DND-41 (cell line): Measurements from ENCODE around the gene BCL2L2.

Source experiments
- ATAC-seq: fragments of 200-7000 bp; cut with Tn5 transposase; 3 replicates; pipeline ENCODE4 v1.9.1; 2021; ENCODE audit warnings: low read depth; ENCODE audit not compliant: insufficient read depth
- DNase-seq: peaks from one replicate; pipeline ENCODE4 v3.0.0-alpha.2; 2020
- H2AFZ ChIP-seq: 2 replicates; pipeline ENCODE4 v1.6.0; 2012; ENCODE audit warnings: low read depth, low read length
- H3K27ac ChIP-seq: 2 replicates; pipeline ENCODE4 v1.5.1; 2012; ENCODE audit warnings: low read length, inconsistent platforms
- H3K27me3 ChIP-seq: fragments of 200-600 bp; sonication (generic); 2 replicates; pipeline ENCODE4 v1.6.0; 2012; ENCODE audit warnings: low read length, mild to moderate bottlenecking, inconsistent platforms; ENCODE audit not compliant: insufficient read depth, poor library complexity
- H3K36me3 ChIP-seq: 2 replicates; pipeline ENCODE4 v1.5.1; 2012; ENCODE audit warnings: low read length, inconsistent platforms; ENCODE audit not compliant: insufficient read depth
- H3K4me1 ChIP-seq: 2 replicates; pipeline ENCODE4 v1.5.1; 2012; ENCODE audit warnings: mild to moderate bottlenecking, low read length; ENCODE audit not compliant: insufficient read depth
- H3K4me2 ChIP-seq: 2 replicates; pipeline ENCODE4 v1.6.0; 2012; ENCODE audit warnings: mild to moderate bottlenecking, moderate library complexity, low read length, inconsistent platforms; ENCODE audit not compliant: insufficient read depth
- H3K4me3 ChIP-seq, 2 experiments: fragments of 200-600 bp in 1 of 2; shearing (Covaris generic) in 1 of 2; 2 replicates each; pipeline ENCODE4 v1.5.1; 2012 to 2016; ENCODE audit warnings: inconsistent platforms in 2 of 2, low read length in 2 of 2, mild to moderate bottlenecking in 2 of 2, low read depth in 1 of 2, moderate library complexity in 1 of 2
- H3K79me2 ChIP-seq: 2 replicates; pipeline ENCODE4 v1.6.0; 2012; ENCODE audit warnings: low read length, inconsistent platforms; ENCODE audit not compliant: insufficient read depth
- H3K9ac ChIP-seq: 2 replicates; pipeline ENCODE4 v1.6.0; 2012; ENCODE audit warnings: low read depth, mild to moderate bottlenecking, inconsistent platforms, low read length, moderate library complexity
- H3K9me3 ChIP-seq: 2 replicates; pipeline ENCODE4 v1.5.1; 2012; ENCODE audit warnings: low read length, moderate library complexity, mild to moderate bottlenecking, inconsistent platforms; ENCODE audit not compliant: insufficient read depth, severe bottlenecking
- H4K20me1 ChIP-seq: 2 replicates; pipeline ENCODE4 v1.6.0; 2012; ENCODE audit warnings: low read length; ENCODE audit not compliant: insufficient read depth
- EZH2 ChIP-seq: IDR thresholded peaks from 3 replicates; pipeline ENCODE4 v1.6.1; 2012; ENCODE audit warnings: borderline replicate concordance, low read depth, mild to moderate bottlenecking, moderate library complexity, low read length, inconsistent platforms; ENCODE audit not compliant: severe bottlenecking
- TF ChIP-seq, protein P1 (sequence below): IDR thresholded peaks from 2 replicates; pipeline ENCODE4 v1.5.1; 2012; ENCODE audit warnings: borderline replicate concordance, low read length, moderate library complexity, mild to moderate bottlenecking; ENCODE audit not compliant: poor library complexity, severe bottlenecking; ENCODE audit errors: extremely low read depth

BCL2L2 gene

GRCh38 chr14:23307146-23307530 is 505 bp downstream of the BCL2L2 start:
- H3K27me3 ChIP-seq = no peaks in the 10 kb centered on the region
- DNase-seq (no peak), ATAC-seq (no peak)
- H3K79me2 ChIP-seq = peaks cover 4% of the 10 kb centered on the region
- peaks cover 44% of the 10 kb centered on the region for H3K4me1 ChIP-seq
- H4K20me1 ChIP-seq = no peaks in the 10 kb centered on the region
- peak overlapping the region; percentile 56 for H3K9ac ChIP-seq
- peak overlapping the region; percentile 74 for H2AFZ ChIP-seq
- H3K4me2 ChIP-seq = peak overlapping the region; percentile 64
- peak overlapping the region; percentile 71 for H3K27ac ChIP-seq
- peaks cover 3% of the 10 kb centered on the region; the same call in 1 of the 2 replicates for H3K36me3 ChIP-seq
- no peak for TF ChIP-seq EZH2
- TF ChIP-seq, protein P1, sequence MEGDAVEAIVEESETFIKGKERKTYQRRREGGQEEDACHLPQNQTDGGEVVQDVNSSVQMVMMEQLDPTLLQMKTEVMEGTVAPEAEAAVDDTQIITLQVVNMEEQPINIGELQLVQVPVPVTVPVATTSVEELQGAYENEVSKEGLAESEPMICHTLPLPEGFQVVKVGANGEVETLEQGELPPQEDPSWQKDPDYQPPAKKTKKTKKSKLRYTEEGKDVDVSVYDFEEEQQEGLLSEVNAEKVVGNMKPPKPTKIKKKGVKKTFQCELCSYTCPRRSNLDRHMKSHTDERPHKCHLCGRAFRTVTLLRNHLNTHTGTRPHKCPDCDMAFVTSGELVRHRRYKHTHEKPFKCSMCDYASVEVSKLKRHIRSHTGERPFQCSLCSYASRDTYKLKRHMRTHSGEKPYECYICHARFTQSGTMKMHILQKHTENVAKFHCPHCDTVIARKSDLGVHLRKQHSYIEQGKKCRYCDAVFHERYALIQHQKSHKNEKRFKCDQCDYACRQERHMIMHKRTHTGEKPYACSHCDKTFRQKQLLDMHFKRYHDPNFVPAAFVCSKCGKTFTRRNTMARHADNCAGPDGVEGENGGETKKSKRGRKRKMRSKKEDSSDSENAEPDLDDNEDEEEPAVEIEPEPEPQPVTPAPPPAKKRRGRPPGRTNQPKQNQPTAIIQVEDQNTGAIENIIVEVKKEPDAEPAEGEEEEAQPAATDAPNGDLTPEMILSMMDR = no peak
- H3K9me3 ChIP-seq = no peaks in the 10 kb centered on the region
- H3K4me3 ChIP-seq = peak overlapping the region; percentile 28 to 66; a peak in 3 of 4 replicates

DNA sequence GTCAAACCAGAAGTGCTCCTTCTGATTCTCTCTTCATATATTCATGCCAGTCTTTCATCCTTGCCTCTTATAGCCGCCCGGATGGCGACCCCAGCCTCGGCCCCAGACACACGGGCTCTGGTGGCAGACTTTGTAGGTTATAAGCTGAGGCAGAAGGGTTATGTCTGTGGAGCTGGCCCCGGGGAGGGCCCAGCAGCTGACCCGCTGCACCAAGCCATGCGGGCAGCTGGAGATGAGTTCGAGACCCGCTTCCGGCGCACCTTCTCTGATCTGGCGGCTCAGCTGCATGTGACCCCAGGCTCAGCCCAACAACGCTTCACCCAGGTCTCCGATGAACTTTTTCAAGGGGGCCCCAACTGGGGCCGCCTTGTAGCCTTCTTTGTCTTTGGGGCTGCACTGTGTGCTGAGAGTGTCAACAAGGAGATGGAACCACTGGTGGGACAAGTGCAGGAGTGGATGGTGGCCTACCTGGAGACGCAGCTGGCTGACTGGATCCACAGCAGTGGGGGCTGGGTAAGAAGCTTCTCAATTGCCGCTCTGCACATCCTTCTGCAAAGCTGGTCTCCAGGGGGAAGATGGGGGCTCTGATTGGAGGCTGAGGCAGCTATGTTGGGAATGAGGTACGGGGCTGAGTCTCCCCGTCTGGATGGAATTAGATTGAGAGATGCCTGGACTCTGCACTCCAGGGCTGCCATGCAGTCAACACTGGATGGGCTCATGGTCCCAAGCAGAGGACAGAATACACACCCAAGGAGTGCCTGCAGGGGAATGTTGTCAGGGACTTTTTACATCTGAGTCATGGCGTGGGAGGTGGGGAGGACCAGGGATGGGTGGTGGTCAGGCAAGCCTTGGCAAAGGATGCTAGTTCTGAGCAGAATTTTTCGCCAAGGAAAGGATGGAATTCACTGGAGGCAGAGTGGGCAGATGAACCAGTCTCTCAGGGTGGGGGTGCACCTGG is 1.3 kb downstream of the BCL2L2 start:
- Histone ChIP-seq H3K4me2 (peak overlapping the region; percentile 64), H3K79me2 (peaks cover 4% of the 10 kb centered on the region), H3K9ac (peak overlapping the region; percentile 56; the same call in 1 of the 2 replicates), H3K27ac (no peak overlapping the region), H4K20me1 (no peaks in the 10 kb centered on the region), H3K27me3 (no peaks in the 10 kb centered on the region), H3K4me3 (no peak overlapping the region), H3K4me1 (peaks cover 40% of the 10 kb centered on the region), H2AFZ (no peak overlapping the region), H3K9me3 (no peaks in the 10 kb centered on the region), H3K36me3 (0 out of 2 replicates have a peak, but pooled peaks cover 3% of the 10 kb centered on the region)
- no peak for ATAC-seq
- no peak for DNase-seq
- no peak for TF ChIP-seq EZH2
- TF ChIP-seq, protein P1 = no peak

- Histone ChIP-seq H3K4me2 (no peak overlapping the region), H3K4me1 (peaks cover 35% of the 10 kb centered on the region), H3K79me2 (peaks cover 3% of the 10 kb centered on the region), H2AFZ (no peak overlapping the region), H3K27me3 (no peaks in the 10 kb centered on the region), H3K36me3 (0 out of 2 replicates have a peak, but pooled peaks cover 3% of the 10 kb centered on the region), H4K20me1 (no peaks in the 10 kb centered on the region), H3K4me3 (no peak overlapping the region), H3K9ac (no peak overlapping the region), H3K9me3 (no peaks in the 10 kb centered on the region), H3K27ac (no peak overlapping the region)
- TF ChIP-seq, protein P1 = no peak
- no peak for TF ChIP-seq EZH2
- ATAC-seq = no peak
- DNase-seq = no peak
Measured at GRCh38 chr14:23308721-23309445, 2.2 kb downstream of the BCL2L2 start.
